AG08395 (cell line): ENCODE results near the gene KCTD7.
"Not testable (repeated sequence)": the region's sequence is repeated elsewhere in the genome, so short reads cannot be mapped to it uniquely, and the experiment has no call there.

Source experiments
- DNase-seq: peaks from one replicate; pipeline ENCODE4 v3.0.0; 2012; ENCODE audit warnings: mixed read lengths, low spot score

Gene KCTD7

GRCh38 chr7:66654275-66655112 is 25.8 kb downstream of the KCTD7 start:
- DNase-seq: peak; percentile 97

GRCh38 chr7:66655113-66655806 is 26.6 kb downstream of the KCTD7 start:
- DNase-seq: peak; percentile 13

- not testable (repeated sequence) for DNase-seq
Observed at GRCh38 chr7:66655826-66656485, 27.3 kb downstream of the KCTD7 start.

- DNase-seq: no peak
Observed at GRCh38 chr7:66657798-66658197, 29.1 kb downstream of the KCTD7 start.

GRCh38 chr7:66662646-66663264 is 34.1 kb downstream of the KCTD7 start:
- DNase-seq: no peak

- DNase-seq: no peak
Observed at GRCh38 chr7:66664590-66665293, 36.1 kb downstream of the KCTD7 start.

- no peak for DNase-seq
Observed at GRCh38 chr7:66666313-66666952, 37.8 kb downstream of the KCTD7 start.

- no peak for DNase-seq
Observed at GRCh38 chr7:66667023-66667728, 38.5 kb downstream of the KCTD7 start.

- DNase-seq: no peak
Observed at GRCh38 chr7:66668112-66668511, 39.4 kb downstream of the KCTD7 start.

GRCh38 chr7:66668677-66669076 is 40.0 kb downstream of the KCTD7 start:
- no peak for DNase-seq

- no peak for DNase-seq
Observed at GRCh38 chr7:66669088-66669487, 40.4 kb downstream of the KCTD7 start.

- no peak for DNase-seq
Observed at GRCh38 chr7:66669496-66669895, 40.8 kb downstream of the KCTD7 start.

- DNase-seq: no peak
Observed at GRCh38 chr7:66671034-66671433, 42.4 kb downstream of the KCTD7 start.

- DNase-seq: not testable (repeated sequence)
Observed at GRCh38 chr7:66671486-66671885, 42.8 kb downstream of the KCTD7 start.

GRCh38 chr7:66672432-66673123 is 43.9 kb downstream of the KCTD7 start:
- not testable (repeated sequence) for DNase-seq

GRCh38 chr7:66673124-66673640 is 44.5 kb downstream of the KCTD7 start:
- DNase-seq: not testable (repeated sequence)

GRCh38 chr7:66679633-66680244 is 51.1 kb downstream of the KCTD7 start:
- DNase-seq: no peak

GRCh38 chr7:66681491-66682349 is 53.0 kb downstream of the KCTD7 start:
- peak; percentile 93 for DNase-seq
